GM19397 (cell line): ENCODE results near the gene KAT6B.

Experiments
- ATAC-seq: cut with Tn5 transposase; IDR thresholded peaks from one replicate; pipeline ENCODE4 v1.9.1; 2021; ENCODE audit warnings: mild to moderate bottlenecking, moderate library complexity; ENCODE audit not compliant: unreplicated experiment

Gene KAT6B

GRCh38 chr10:74977072-74977471, 150.7 kb downstream of the KAT6B start:
- ATAC-seq: no peak

DNA sequence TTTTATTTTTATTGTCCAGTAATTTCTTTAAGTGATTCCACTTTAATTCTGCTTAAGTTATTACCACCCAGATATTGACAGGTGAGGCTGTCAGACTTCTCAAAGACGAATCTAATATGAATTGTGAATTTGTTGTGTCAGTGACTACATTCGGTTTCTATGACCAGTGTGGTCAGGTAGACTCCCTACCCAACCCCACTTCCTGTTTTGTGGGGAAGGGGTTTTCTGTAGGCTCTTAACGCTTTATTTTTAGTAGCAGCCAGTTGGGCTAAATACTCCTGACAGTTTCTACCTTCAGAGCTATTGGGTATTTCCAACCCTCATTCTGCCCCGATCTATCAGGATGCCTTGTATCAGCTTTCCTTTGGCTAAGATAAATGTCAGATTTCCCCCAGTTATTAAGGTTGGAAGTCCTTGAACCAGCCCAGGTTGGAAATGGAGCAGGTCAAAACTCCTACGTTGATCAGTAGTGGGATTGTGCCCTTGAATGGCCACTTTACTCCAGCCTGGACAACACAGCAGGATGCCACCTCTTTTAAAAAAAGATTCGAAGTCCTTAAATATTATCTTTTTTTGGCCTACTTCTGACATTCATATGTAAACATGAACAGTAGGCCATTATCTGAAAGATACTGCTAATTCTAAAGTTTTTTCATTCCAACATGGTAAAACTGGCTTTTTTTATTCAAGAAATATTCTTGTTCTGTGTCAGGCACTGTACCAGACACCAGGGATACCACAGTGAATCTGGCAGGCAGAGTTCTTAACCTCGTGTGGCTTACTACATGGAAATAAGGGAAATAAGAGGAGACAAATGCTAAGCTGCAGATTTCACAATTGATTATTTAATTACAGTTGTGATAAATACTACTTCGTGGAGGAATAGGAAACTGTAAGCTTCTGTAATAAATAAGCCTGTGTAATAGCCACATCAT, 151.8 kb downstream of the KAT6B start:
- ATAC-seq: peak; percentile 81

DNA sequence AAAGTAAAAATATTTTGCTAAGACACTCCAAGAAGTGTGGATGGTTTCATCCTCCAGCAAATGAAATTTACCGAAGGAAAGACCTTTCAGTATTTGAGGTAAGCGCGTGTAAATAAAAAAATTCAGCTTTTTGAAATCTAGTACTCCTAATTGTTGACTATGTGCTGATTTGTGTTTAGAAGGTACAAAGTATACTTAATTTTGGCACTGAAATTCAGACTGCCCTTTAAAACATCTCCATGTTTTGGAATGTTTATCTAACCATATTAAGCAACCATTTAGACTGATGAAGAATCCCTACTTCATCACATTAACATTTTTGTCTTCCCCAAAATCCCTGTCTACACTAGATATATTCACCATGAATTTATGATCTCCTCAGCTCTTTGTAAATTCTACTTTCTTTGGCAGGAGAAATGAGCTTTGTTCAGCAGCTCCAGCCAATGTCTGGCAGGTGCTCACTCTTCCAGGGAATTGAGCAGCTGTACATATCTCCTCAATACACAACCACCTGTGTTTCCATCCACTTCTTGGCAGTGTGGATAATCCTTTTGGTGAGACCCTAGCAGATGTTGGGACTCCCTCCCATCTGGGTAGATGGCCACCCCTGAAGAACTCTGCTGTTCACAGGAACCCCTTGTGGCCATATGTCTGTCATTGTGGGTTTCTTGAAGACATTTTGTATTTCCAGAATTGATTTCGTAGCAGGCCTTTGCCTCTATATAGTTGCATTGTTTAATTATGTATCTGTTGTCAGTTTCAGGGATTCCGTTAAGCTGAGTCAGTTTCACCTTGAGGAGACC, 155.6 kb downstream of the KAT6B start:
- ATAC-seq: no peak

- no peak for ATAC-seq
Observed at GRCh38 chr10:74982634-74982982, 156.2 kb downstream of the KAT6B start.

GRCh38 chr10:74983383-74983782, 157.0 kb downstream of the KAT6B start:
- ATAC-seq: no peak

DNA sequence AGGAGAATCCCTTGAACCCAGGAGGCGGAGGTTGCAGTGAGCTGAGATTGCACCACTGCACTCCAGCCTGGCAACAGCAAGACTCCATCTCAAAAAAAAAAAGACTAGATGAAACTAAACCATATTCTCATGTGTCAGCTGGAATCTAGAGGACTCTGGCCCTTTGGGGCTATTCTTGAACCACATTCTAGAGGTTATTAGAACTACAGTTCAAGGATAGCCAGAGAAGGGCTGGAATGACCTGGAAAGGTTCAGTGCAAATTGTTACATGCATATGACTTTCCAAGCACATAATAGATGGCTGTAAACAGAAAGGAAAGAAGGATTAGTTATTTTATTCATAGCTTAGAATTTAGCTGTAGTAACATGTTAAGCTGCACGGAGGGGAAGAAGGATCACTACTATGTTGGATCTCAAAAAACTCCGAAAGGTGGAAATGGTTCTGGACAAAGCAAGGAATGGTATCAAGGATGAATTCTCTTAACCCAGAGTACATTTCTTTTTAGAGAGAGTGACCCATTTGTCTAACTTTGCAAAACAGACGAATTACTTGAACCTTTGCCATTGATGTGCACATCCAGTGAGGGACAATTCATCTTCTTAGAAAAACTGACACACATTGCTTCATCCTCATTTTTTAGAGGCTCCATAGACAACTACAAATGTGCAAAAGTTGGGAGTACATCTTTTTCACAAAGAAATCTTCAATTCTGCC, 161.1 kb downstream of the KAT6B start:
- ATAC-seq: no peak

GRCh38 chr10:74988054-74988775, 161.8 kb downstream of the KAT6B start:
- no peak for ATAC-seq

DNA sequence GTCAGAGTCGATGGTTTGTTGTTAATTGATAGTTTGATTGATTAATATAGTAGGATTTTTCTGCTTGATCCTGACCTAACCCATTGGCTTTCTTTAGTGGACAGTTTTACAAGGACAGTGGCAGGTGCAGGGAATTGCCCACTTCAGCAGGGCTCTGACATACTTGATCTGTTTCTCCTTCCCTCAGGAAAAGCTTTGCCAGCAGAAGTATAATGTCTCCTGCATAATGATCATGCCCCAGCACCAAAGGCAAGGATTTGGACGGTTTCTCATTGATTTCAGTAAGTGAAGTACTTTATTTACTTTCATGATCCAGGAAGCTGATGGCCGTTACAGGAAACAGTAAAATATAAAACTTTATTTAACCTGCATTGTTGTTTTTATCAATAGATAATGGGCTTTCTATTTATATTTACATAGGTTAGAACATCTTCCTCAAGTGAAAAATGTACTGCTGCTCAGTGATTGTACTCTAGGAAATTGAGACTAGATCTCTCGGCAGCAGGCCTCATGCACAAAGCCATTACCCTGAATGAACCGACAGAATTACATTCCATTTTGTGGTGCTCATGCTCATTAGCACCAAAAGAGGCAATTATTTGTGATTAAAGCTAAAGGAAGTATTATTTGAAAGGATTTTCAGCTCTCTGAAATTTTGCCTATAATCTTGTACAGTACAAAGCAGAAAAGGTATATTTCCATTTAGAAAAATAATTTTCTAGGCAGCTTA, 162.6 kb downstream of the KAT6B start:
- ATAC-seq: no peak

- no peak for ATAC-seq
Observed at GRCh38 chr10:74991435-74991834, 165.0 kb downstream of the KAT6B start.

GRCh38 chr10:74992068-74992467, 165.7 kb downstream of the KAT6B start:
- ATAC-seq: no peak

DNA sequence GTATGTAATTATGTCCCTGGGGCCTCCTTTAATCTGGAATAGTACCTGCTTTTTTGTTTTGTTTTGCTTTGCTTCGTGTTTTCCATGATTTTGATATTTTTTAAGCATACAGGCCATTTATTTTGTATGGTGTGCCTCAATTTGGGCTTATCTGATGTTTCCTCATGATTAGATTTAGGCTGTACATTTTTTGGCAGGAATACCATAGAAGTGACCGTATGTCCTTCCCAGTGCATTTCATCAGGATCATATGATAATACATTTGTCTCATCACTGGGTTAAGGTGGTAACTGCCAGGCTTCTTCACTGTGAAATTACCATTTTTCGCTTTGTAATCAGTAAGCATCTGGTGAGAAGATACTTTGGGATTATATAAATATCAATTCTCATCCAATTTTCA, 167.2 kb downstream of the KAT6B start:
- no peak for ATAC-seq

GRCh38 chr10:74994854-74995253, 168.5 kb downstream of the KAT6B start:
- no peak for ATAC-seq

DNA sequence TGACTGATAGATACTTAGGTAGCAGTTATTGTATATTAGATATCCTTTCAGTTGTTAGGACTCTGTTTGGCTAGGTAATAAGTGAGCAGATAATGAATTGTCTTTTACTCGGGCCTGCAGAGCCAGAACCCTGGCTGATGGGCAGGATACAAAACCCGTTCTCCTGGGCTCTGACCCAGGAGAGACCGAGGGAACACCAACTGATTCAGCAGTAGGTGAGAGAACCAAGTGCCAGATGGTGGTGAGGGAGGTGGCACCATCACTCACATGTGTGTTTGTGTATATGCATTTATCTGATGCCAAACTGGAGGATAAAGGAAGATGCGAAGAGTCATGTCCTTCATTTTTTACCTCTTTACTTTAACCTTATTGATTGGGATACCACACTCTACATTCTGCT, 169.4 kb downstream of the KAT6B start:
- no peak for ATAC-seq

- no peak for ATAC-seq
Observed at GRCh38 chr10:74997163-74997562, 170.8 kb downstream of the KAT6B start.

DNA sequence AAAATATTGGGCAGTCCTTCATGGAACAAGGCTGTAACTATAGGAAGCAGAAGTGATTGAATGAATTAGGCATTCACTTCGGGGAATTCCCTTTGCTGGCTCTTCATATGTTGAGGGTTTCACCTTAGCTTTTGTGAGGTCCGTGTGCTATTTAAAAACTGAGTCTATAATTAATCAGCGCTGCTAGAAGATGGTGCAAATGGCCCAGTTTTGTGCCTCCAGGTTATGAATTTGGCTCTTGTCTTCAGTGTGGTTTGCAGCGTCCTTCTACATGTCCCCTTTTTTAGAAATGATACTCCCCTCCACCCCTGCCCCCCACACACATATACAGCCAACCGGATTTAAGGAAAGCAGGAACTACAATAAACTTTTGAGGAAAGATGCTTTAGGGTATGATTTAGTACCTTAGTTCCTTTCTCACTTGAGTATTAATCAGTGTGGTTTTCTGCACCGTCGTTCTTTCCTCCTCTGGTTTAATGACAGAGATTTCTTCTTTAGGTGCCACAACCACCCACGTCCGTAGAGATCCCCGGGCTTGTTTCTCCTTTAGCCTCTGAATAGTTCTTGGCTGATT, 174.4 kb downstream of the KAT6B start:
- ATAC-seq: peak; percentile 63

- ATAC-seq: no peak
Observed at GRCh38 chr10:75001715-75002350, 175.4 kb downstream of the KAT6B start.

DNA sequence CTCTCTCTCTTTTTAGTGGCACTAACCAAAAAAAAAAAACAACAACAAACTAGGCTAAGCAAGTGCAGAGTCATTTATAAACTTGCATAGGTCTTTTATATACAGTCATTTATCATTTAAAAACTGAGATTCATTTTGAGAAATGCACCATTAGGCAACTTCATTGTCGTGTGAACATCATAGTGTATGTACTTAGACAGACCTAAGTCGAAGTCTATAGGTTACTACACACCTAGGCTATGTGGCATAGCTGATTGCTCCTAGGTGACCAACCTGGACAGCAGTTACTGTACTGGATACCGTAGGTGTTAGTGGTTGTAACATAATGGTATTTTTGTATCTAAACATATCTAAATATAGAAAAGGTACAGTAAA, 175.9 kb downstream of the KAT6B start:
- no peak for ATAC-seq

GRCh38 chr10:75002967-75003594, 176.7 kb downstream of the KAT6B start:
- ATAC-seq: no peak

DNA sequence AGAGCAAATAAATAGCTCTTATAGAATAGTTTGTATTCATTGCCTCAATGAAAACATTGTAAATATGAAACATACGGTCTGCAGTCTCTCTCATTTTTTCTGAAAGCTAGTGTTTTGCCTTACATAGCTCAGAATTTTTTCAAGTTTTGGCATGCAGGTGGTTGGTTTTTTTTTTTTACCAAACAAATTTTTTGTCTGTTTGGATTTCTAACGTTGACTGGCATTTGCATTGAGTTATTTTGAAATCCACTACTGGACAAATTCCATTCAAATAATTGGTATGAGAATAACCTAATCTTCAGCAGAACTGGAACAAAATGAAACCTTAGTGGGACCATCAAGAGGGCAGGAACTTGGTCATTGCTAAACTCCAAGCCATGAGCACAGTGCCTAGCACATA, 177.5 kb downstream of the KAT6B start:
- no peak for ATAC-seq
